Measurements from ENCODE around the gene SETD1A.

The SETD1A gene

DNA sequence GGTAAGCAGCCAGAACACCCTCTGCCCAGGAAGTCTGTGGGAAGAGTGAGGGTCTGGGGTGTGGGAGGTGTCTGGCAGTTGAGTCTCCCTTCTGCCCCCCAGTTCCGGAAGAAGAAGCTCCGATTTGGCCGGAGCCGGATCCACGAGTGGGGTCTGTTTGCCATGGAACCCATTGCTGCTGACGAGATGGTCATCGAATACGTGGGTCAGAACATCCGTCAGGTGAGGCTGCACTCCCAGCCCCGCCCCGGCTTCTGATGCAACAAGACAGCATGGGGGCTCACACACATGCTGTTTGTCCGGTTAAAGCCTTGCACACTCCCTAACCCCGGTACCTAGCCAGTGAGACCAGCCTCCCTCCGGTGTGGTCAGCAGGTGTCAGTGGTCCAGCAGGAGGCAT lies 23.4 kb downstream of the SETD1A start:
- no peak for DNase-seq (ENCODE audit: low read depth in 2 of 2, low spot score in 1 of 2)

DNA sequence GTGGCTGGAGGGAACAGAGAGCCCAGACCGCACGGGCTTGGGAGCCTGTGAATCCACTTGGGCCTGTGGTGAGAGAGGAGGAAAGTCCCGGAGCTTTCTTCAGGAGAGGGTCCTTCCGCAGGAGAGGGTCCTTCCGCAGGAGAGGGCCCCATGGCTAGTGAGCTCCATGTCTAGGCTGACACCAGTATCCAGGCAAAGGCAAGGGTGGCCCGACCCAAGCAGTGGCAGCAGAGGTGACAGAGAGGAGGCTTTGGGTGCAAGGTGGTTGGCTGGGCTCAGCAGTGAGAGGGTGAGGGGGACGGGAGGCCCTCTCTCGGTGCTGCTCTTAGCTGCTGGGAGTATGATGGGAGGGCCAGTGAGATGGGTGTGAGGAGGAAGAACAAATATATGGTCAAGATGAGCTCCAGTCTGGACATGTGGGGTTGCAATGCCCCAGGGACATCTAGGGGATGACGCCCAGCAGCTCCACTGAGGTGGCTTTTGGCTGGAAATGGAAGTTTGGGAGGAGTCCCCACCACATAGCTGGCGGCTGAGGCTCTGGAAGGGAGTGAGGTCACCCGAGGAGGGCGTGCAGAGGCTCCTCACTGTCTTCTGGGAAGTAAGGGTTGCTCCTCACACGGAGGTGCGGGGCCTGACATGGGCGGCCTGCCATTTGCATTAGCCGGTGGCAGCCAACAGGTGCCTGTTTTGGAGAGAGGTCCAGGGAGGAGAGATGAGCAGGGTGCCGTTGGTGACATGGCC lies 25.2 kb downstream of the SETD1A start:
- no peak for DNase-seq (ENCODE audit: low read depth in 2 of 2, low spot score in 1 of 2)

- no peak for DNase-seq (ENCODE audit: low read depth in 2 of 2, low spot score in 1 of 2)
These were observed 25.8 kb downstream of the SETD1A start for GRCh38 chr16:30983289-30983889.

- DNase-seq (ENCODE audit: low read depth in 2 of 2, low spot score in 1 of 2): no peak
These were observed 26.5 kb downstream of the SETD1A start for GRCh38 chr16:30983898-30984610.

- DNase-seq (ENCODE audit: low read depth in 2 of 2, low spot score in 1 of 2): peak; percentile 45 to 69
These were observed 27.3 kb downstream of the SETD1A start, which contains the start of gene HSD3B7 for GRCh38 chr16:30984669-30985400. Gene HSD3B7, plus strand, starts transcription at chr16:30985207. Its CDS starts 452 bp downstream, at chr16:30985659.

GRCh38 chr16:30985401-30986128 lies 28.0 kb downstream of the SETD1A start:
- DNase-seq (ENCODE audit: low read depth in 2 of 2, low spot score in 1 of 2): no peak

DNA sequence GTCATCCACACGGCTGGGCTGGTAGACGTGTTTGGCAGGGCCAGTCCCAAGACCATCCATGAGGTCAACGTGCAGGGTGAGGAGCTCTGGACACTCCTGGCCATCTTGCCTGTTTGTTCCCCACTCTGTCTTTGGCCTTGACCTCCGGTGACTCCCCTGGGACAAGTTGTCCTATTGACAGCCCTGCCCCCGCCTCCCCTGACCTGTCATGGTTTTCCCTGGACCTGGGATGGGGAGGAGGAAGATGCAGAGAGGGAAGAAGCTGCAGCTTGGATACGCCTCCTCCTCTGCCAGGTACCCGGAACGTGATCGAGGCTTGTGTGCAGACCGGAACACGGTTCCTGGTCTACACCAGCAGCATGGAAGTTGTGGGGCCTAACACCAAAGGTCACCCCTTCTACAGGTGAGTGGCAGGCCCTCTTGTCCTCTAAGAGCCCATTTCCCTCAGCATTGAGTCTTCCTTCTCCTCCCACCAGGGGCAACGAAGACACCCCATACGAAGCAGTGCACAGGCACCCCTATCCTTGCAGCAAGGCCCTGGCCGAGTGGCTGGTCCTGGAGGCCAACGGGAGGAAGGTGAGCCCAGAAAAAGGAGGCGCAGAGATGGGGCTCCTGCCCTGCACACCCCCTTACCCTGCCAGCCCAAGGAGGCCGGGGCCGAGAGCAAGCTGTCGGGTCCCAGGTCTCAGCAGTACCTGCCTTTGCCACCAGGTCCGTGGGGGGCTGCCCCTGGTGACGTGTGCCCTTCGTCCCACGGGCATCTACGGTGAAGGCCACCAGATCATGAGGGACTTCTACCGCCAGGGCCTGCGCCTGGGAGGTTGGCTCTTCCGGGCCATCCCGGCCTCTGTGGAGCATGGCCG lies 28.8 kb downstream of the SETD1A start:
- no peak for DNase-seq (ENCODE audit: low read depth in 2 of 2, low spot score in 1 of 2)

- DNase-seq (ENCODE audit: low read depth in 2 of 2, low spot score in 1 of 2): no peak
These were observed 30.1 kb downstream of the SETD1A start for GRCh38 chr16:30987581-30988190.

DNA sequence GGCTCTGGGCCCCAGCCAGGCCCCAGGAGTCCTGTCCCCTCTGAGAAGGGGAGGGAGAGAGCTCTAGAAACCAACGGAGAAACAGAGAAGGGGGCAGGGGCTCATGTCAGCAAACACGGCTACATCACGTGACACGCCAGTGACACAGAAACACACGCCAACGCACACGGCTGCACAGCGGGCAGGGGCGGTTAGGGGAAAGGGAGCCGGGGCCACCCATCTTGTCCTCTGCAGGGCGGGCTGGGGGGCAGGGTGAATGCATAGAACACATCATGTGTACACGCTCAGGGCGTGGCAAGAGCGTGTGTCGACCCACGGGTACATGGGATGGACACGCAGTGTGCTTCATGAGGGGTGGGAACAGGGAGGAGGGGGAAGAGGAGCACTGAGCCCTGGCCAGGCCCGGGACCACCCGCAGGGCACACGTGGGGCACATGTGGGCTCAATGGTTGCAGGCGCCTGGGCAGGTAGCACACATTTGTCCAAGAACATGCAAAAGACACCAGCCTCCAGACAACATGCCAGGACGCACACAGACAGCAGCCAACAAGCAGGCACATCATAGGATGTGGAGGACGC lies 32.0 kb downstream of the SETD1A start:
- no peak for DNase-seq (ENCODE audit: low read depth in 2 of 2, low spot score in 1 of 2)

DNA sequence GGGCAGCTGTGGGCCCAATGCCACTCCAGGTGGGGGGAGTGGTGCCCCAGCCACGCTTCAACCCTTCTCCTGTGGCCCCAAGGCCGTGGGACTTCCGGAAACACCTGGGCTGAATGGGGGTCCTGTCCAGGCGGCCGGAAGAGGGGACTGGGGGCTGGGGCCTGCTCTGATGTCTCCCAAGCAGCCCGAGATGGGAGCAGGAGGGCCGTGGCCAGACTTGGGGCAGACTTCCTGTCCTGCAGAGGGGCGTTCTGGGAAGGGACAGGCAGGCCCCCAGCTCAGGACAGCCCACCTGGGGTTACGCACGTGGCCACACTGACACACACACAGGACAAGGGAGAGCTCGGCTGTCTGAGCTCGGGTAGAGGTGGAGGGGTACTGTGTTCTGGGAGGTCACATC lies 32.6 kb downstream of the SETD1A start:
- DNase-seq (ENCODE audit: low read depth in 2 of 2, low spot score in 1 of 2): no peak

DNA sequence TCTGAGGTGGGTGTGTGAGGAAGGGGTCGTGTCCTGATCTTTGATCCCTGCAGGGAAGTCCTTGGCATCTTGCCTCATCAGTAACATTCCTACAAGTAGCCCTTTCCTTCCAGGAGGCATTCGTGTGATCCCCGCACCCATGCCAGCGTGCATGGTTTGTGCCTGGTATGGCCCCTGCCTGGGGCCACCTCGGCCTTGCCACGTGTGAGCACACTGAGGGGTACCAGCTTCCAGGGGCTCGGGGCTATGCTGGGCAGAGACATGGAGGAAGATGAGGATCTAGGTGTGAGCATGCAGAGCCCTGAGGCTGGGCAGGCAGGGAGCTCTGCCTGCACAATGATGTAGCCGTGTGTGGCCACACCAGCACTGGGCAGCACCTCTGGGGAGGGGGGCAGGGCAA lies 33.5 kb downstream of the SETD1A start:
- no peak for DNase-seq (ENCODE audit: low read depth in 2 of 2, low spot score in 1 of 2)

- no peak for DNase-seq (ENCODE audit: low read depth in 2 of 2, low spot score in 1 of 2)
These were observed 34.8 kb downstream of the SETD1A start for GRCh38 chr16:30992276-30992780.

- DNase-seq (ENCODE audit: low read depth in 2 of 2, low spot score in 1 of 2): no peak
These were observed 35.6 kb downstream of the SETD1A start for GRCh38 chr16:30992931-30993816.

GRCh38 chr16:30995927-30996323 lies 38.4 kb downstream of the SETD1A start:
- no peak for DNase-seq (ENCODE audit: low read depth in 2 of 2, low spot score in 1 of 2)

GRCh38 chr16:30996324-30996984 lies 38.9 kb downstream of the SETD1A start:
- DNase-seq (ENCODE audit: low read depth in 2 of 2, low spot score in 1 of 2): no peak

- DNase-seq (ENCODE audit: low read depth in 2 of 2, low spot score in 1 of 2): peak; percentile 53 to 65
These were observed 39.6 kb downstream of the SETD1A start for GRCh38 chr16:30996985-30997724.
